Keratinocyte (primary cell): ENCODE data around the gene PTX3. TPM values are rescaled to one million over a fixed set of nuclear protein-coding genes. Genes with fewer than 3 reads are reported as not detected.

Experiments
- DNase-seq: peaks from one replicate; pipeline ENCODE4 v3.0.0-alpha.2; 2011; ENCODE audit warnings: low read depth, missing footprints, low spot score
- FAIRE-seq: peaks from 2 replicates; lab custom pipeline; 2011; peaks lifted over from hg19 to GRCh38; lab: Jason Lieb, UNC
- H2AFZ ChIP-seq: 2 replicates; pipeline ENCODE4 v1.6.0; 2012; ENCODE audit warnings: low read length, control low read depth, inconsistent platforms; ENCODE audit not compliant: control insufficient read depth
- H3K27ac ChIP-seq: 2 replicates; pipeline ENCODE4 v1.5.1; 2011; ENCODE audit warnings: low read length; ENCODE audit not compliant: control insufficient read depth, insufficient read depth
- H3K27me3 ChIP-seq: 3 replicates; pipeline ENCODE4 v1.6.0; 2011; ENCODE audit warnings: low read length; ENCODE audit not compliant: control insufficient read depth, insufficient read depth; ENCODE audit errors: extremely low read depth
- H3K36me3 ChIP-seq, 2 experiments: 2 replicates in 1 of 2; 3 replicates in 1 of 2; pipeline ENCODE4 v1.5.1; 2011; ENCODE audit warnings: low read length in 2 of 2, mild to moderate bottlenecking in 1 of 2; ENCODE audit not compliant: control insufficient read depth in 2 of 2, insufficient read depth in 2 of 2; ENCODE audit errors: extremely low read depth in 1 of 2
- H3K4me1 ChIP-seq: 3 replicates; pipeline ENCODE4 v1.5.1; 2011; ENCODE audit warnings: low read length; ENCODE audit not compliant: control insufficient read depth, insufficient read depth; ENCODE audit errors: extremely low read depth
- H3K4me2 ChIP-seq: 3 replicates; pipeline ENCODE4 v1.6.0; 2011; ENCODE audit warnings: low read depth, low read length; ENCODE audit not compliant: control insufficient read depth, insufficient read depth; ENCODE audit errors: extremely low read depth
- H3K4me3 ChIP-seq, 3 experiments: fragments of 200-600 bp in 1 of 3; sonication (generic) in 1 of 3; 2 replicates in 2 of 3; 3 replicates in 1 of 3; pipeline ENCODE4 v1.5.1; 2011 to 2016; ENCODE audit warnings: low read length in 3 of 3, mild to moderate bottlenecking in 3 of 3, control low read depth in 2 of 3, inconsistent platforms in 1 of 3, low read depth in 1 of 3, mixed read lengths in 1 of 3, mixed run types in 1 of 3, moderate library complexity in 1 of 3; ENCODE audit not compliant: control insufficient read depth in 2 of 3, insufficient read depth in 2 of 3; ENCODE audit errors: extremely low read depth in 1 of 3
- H3K79me2 ChIP-seq: 2 replicates; pipeline ENCODE4 v1.6.0; 2012; ENCODE audit warnings: low read length; ENCODE audit not compliant: control insufficient read depth, insufficient read depth
- H3K9ac ChIP-seq: 3 replicates; pipeline ENCODE4 v1.6.0; 2011; ENCODE audit warnings: low read length; ENCODE audit not compliant: control insufficient read depth, insufficient read depth; ENCODE audit errors: extremely low read depth
- H3K9me1 ChIP-seq: 3 replicates; pipeline ENCODE4 v1.6.0; 2011; ENCODE audit warnings: low read length; ENCODE audit not compliant: control insufficient read depth, insufficient read depth; ENCODE audit errors: extremely low read depth
- H3K9me3 ChIP-seq: 2 replicates; pipeline ENCODE4 v1.5.1; 2012; ENCODE audit warnings: low read depth, low read length; ENCODE audit not compliant: control insufficient read depth
- H4K20me1 ChIP-seq: 3 replicates; pipeline ENCODE4 v1.6.0; 2011; ENCODE audit warnings: low read length; ENCODE audit not compliant: control insufficient read depth, insufficient read depth; ENCODE audit errors: extremely low read depth
- EZH2 ChIP-seq: IDR thresholded peaks from one replicate; pipeline ENCODE4 v1.6.1; 2012; ENCODE audit warnings: inconsistent platforms, mild to moderate bottlenecking, low read length, moderate library complexity
- dilution Hi-C: fragments of 300-500 bp; cut with MboI; formaldehyde crosslinking; loops from one replicate; pipeline ENCODE4 v1.7.0; 2020; ENCODE audit warnings: low sequenced_read_pairs; ENCODE audit not compliant: extremely low pct_ligation_motif_present
- polyA plus RNA-seq, 5 experiments: library from polyadenylated mRNA; depleted of rRNA in 3 of 5; stranded (reverse) in 3 of 5; stranded (forward) in 1 of 5; unstranded in 1 of 5; fragments of >200 nt; gene quantifications; 1 replicate in 1 of 5; 2 replicates in 3 of 5; 3 replicates in 1 of 5; pipeline versions ENCODE4 v1.2.1 to v1.2.3, GENCODE V29; 2011 to 2012; ENCODE audit warnings: missing spikeins in 2 of 5, low read depth in 1 of 5, low replicate concordance in 1 of 5
- TF ChIP-seq, protein P1 (sequence below), 3 experiments: IDR thresholded peaks in 1 of 3; conservative IDR thresholded peaks in 1 of 3; optimal IDR thresholded peaks in 1 of 3; 2 replicates in 2 of 3; 3 replicates in 1 of 3; pipeline versions ENCODE3 to v1.5.1; 2011; ENCODE audit warnings: low read length in 3 of 3, mild to moderate bottlenecking in 3 of 3, moderate library complexity in 2 of 3, control low read depth in 1 of 3, inconsistent platforms in 1 of 3; ENCODE audit not compliant: insufficient read depth in 2 of 3; ENCODE audit errors: extremely low read depth in 1 of 3

The PTX3 gene
- polyA plus RNA-seq, 1 donor (not counting 4 experiments of a cell fraction or from before 2014, with no cell fraction given), result 0.14 TPM

GRCh38 chr3:157471064-157471463 lies 34.4 kb downstream of the PTX3 start:
- no peak overlapping the region for H3K4me3 ChIP-seq
- FAIRE-seq (no peak), DNase-seq (no peak)
- no peak overlapping the region for H2AFZ ChIP-seq
- no peaks in the 10 kb centered on the region for H3K27me3 ChIP-seq
- H3K9ac ChIP-seq, result no peak overlapping the region
- H3K4me2 ChIP-seq, result no peak overlapping the region
- dilution Hi-C loops, result no loop called here
- H4K20me1 ChIP-seq, result no peaks in the 10 kb centered on the region
- no peaks in the 10 kb centered on the region for H3K9me3 ChIP-seq
- H3K9me1 ChIP-seq, result no peaks in the 10 kb centered on the region
- TF ChIP-seq, protein P1, sequence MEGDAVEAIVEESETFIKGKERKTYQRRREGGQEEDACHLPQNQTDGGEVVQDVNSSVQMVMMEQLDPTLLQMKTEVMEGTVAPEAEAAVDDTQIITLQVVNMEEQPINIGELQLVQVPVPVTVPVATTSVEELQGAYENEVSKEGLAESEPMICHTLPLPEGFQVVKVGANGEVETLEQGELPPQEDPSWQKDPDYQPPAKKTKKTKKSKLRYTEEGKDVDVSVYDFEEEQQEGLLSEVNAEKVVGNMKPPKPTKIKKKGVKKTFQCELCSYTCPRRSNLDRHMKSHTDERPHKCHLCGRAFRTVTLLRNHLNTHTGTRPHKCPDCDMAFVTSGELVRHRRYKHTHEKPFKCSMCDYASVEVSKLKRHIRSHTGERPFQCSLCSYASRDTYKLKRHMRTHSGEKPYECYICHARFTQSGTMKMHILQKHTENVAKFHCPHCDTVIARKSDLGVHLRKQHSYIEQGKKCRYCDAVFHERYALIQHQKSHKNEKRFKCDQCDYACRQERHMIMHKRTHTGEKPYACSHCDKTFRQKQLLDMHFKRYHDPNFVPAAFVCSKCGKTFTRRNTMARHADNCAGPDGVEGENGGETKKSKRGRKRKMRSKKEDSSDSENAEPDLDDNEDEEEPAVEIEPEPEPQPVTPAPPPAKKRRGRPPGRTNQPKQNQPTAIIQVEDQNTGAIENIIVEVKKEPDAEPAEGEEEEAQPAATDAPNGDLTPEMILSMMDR (optimal IDR thresholded peaks at IDR 0.05 in 1 of 3, IDR thresholded peaks at IDR 0.05 in 1 of 3, conservative IDR thresholded peaks at IDR 0.05 in 1 of 3; ENCODE audit: extremely low read depth in 1 of 3, insufficient read depth in 2 of 3, low read length in 3 of 3), result no peak
- no peak for TF ChIP-seq EZH2
- H3K27ac ChIP-seq, result no peak overlapping the region
- no peaks in the 10 kb centered on the region for H3K36me3 ChIP-seq
- no peaks in the 10 kb centered on the region for H3K79me2 ChIP-seq
- no peaks in the 10 kb centered on the region for H3K4me1 ChIP-seq

GRCh38 chr3:157472648-157473047 lies 36.0 kb downstream of the PTX3 start:
- no peaks in the 10 kb centered on the region for H3K79me2 ChIP-seq
- no peak overlapping the region for H2AFZ ChIP-seq
- H3K36me3 ChIP-seq, result no peaks in the 10 kb centered on the region
- DNase-seq (no peak), FAIRE-seq (no peak)
- H3K9ac ChIP-seq, result no peak overlapping the region
- H3K4me1 ChIP-seq, result no peaks in the 10 kb centered on the region
- no peaks in the 10 kb centered on the region for H3K9me1 ChIP-seq
- TF ChIP-seq, protein P1 (optimal IDR thresholded peaks at IDR 0.05 in 1 of 3, IDR thresholded peaks at IDR 0.05 in 1 of 3, conservative IDR thresholded peaks at IDR 0.05 in 1 of 3; ENCODE audit: extremely low read depth in 1 of 3, insufficient read depth in 2 of 3, low read length in 3 of 3), result no peak
- no peak for TF ChIP-seq EZH2
- H4K20me1 ChIP-seq, result no peaks in the 10 kb centered on the region
- H3K27ac ChIP-seq, result no peak overlapping the region
- no peak overlapping the region for H3K4me2 ChIP-seq
- H3K9me3 ChIP-seq, result no peaks in the 10 kb centered on the region
- dilution Hi-C loops, result no loop called here
- H3K27me3 ChIP-seq, result no peaks in the 10 kb centered on the region
- H3K4me3 ChIP-seq, result no peak overlapping the region
